K562 (cell line): ENCODE measurements around the gene ACSF2. TPM values are rescaled to one million over a fixed set of nuclear protein-coding genes. Genes with fewer than 3 reads are reported as not detected.

Experiments used
- ATAC-seq: fragments of 200-7000 bp; cut with Tn5 transposase; 3 replicates; pipeline ENCODE4 v1.9.1; 2020; ENCODE audit warnings: moderate library complexity
- BruUV-seq: library from RNA; stranded (reverse); fragments of 400-500 nt; replicated peaks from 2 replicates; lab custom pipeline; 2021; lab: Mats Ljungman, UMichigan
- CTCF ChIA-PET: fragments of 300-600 bp; formaldehyde crosslinking; extraction: SDS; loops from one replicate; lab custom pipeline; 2021; ENCODE audit warnings: low intra/inter-chr PET ratio; lab: Yijun Ruan, JAX
- POLR2A ChIA-PET: fragments of 300-600, 350-650 bp; sonication (Branson Sonifier 250); formaldehyde crosslinking; extraction: SDS; loops from one replicate; lab custom pipeline; 2021; ENCODE audit warnings: antibody characterized with exemption, inconsistent platforms; lab: Yijun Ruan, JAX
- DNase-seq, 4 experiments: peaks; one replicate each; pipeline versions ENCODE4 v3.0.0 to v3.0.0-alpha.2; 2011 to 2018; ENCODE audit warnings: low spot score in 3 of 4, mixed read lengths in 3 of 4; ENCODE audit errors: extremely low read depth in 1 of 4
- FAIRE-seq: peaks from 2 replicates; lab custom pipeline; 2011; peaks lifted over from hg19 to GRCh38; lab: Jason Lieb, UNC
- H2AFZ ChIP-seq: 2 replicates; pipeline ENCODE4 v1.6.0; 2011; ENCODE audit warnings: low read depth, low read length, control low read depth, inconsistent platforms
- H3K27ac ChIP-seq: fragments of 200-600 bp; 3 replicates; pipeline ENCODE4 v1.8.0; 2011; ENCODE audit warnings: low read depth, mild to moderate bottlenecking, control low read depth, inconsistent platforms, low read length, moderate library complexity, mixed read lengths; ENCODE audit errors: extremely low read depth
- H3K27me3 ChIP-seq, 2 experiments: fragments of 300-600 bp in 1 of 2; 2 replicates in 1 of 2; 3 replicates in 1 of 2; pipeline versions ENCODE4 v1.6.0 to v1.8.0; 2011; ENCODE audit warnings: inconsistent platforms in 2 of 2, low read length in 2 of 2, mild to moderate bottlenecking in 1 of 2, mixed read lengths in 1 of 2, moderate library complexity in 1 of 2; ENCODE audit not compliant: control insufficient read depth in 2 of 2, insufficient read depth in 2 of 2
- H3K36me3 ChIP-seq: fragments of 300-600 bp; 3 replicates; pipeline ENCODE4 v1.8.0; 2011; ENCODE audit warnings: mild to moderate bottlenecking, low read length, inconsistent platforms; ENCODE audit not compliant: control insufficient read depth, insufficient read depth
- H3K4me1 ChIP-seq, 2 experiments: fragments of 200-600 bp in 1 of 2; replicated peaks in 1 of 2; 2 replicates in 1 of 2; 3 replicates in 1 of 2; pipeline versions ENCODE4 v1.5.1 to v1.8.0; 2011; ENCODE audit warnings: inconsistent platforms in 2 of 2, low read length in 2 of 2, mild to moderate bottlenecking in 1 of 2, mixed read lengths in 1 of 2, moderate library complexity in 1 of 2; ENCODE audit not compliant: control insufficient read depth in 2 of 2, insufficient read depth in 2 of 2
- H3K4me2 ChIP-seq: 2 replicates; pipeline ENCODE4 v1.6.1; 2011; ENCODE audit warnings: low read length, control low read depth, inconsistent platforms, mixed read lengths; ENCODE audit not compliant: insufficient read depth
- H3K4me3 ChIP-seq: fragments of 200-600 bp; sonication (generic), shearing (Covaris generic); 2 replicates; pipeline ENCODE4 v1.5.1; 2016; ENCODE audit warnings: control low read depth, inconsistent platforms
- H3K79me2 ChIP-seq: fragments of 200-600 bp; 3 replicates; pipeline ENCODE4 v1.8.0; 2011; ENCODE audit warnings: low read length, inconsistent platforms; ENCODE audit not compliant: control insufficient read depth, insufficient read depth
- H3K9ac ChIP-seq, 2 experiments: 2 replicates each; pipeline versions ENCODE4 v1.6.0 to v1.6.1; 2011; ENCODE audit warnings: low read depth in 2 of 2, low read length in 2 of 2, control low read depth in 1 of 2, inconsistent platforms in 1 of 2, mild to moderate bottlenecking in 1 of 2, mixed read lengths in 1 of 2; ENCODE audit not compliant: insufficient read depth in 1 of 2
- H3K9me1 ChIP-seq: one replicate; pipeline ENCODE4 v1.6.0; 2011; ENCODE audit warnings: inconsistent platforms, mild to moderate bottlenecking, low read length, moderate library complexity; ENCODE audit not compliant: control insufficient read depth, insufficient read depth
- H3K9me3 ChIP-seq: replicated peaks from 2 replicates; pipeline ENCODE4 v1.5.1; 2011; ENCODE audit warnings: low read depth, low read length, inconsistent platforms; ENCODE audit not compliant: control insufficient read depth, insufficient read depth
- H4K20me1 ChIP-seq: replicated peaks from 2 replicates; pipeline ENCODE4 v1.6.1; 2011; ENCODE audit warnings: low read length, inconsistent platforms, mixed read lengths; ENCODE audit not compliant: control insufficient read depth, insufficient read depth
- ARNT ChIP-seq, 2 experiments: fragments of 450-650 bp; IDR thresholded peaks; 2 replicates each; pipeline ENCODE4 v1.6.1; 2016; ENCODE audit warnings: mild to moderate bottlenecking in 1 of 2
- ERF ChIP-seq: fragments of 450-650 bp; formaldehyde crosslinking; IDR thresholded peaks from 2 replicates; pipeline ENCODE4 v1.4.0; 2020; ENCODE audit warnings: mild to moderate bottlenecking, mixed read lengths
- FOXP4 ChIP-seq: sonication (generic); formaldehyde crosslinking; IDR thresholded peaks from 2 replicates; pipeline ENCODE4 v1.8.0; 2022; ENCODE audit warnings: mild to moderate bottlenecking, missing genetic modification reagents, borderline replicate concordance
- HCFC1 ChIP-seq: IDR thresholded peaks from 2 replicates; pipeline ENCODE4 v1.6.1; 2012; ENCODE audit warnings: low read depth, low read length, improper control_type of control experiment
- JUN ChIP-seq, 2 experiments: sonication (generic) in 1 of 2; formaldehyde crosslinking in 1 of 2; IDR thresholded peaks; 2 replicates each; pipeline versions ENCODE4 v1.6.1 to v1.8.0; 2012 to 2022; ENCODE audit warnings: borderline replicate concordance in 2 of 2, mild to moderate bottlenecking in 2 of 2, improper control_type of control experiment in 1 of 2, low read depth in 1 of 2, low read length in 1 of 2, missing genetic modification reagents in 1 of 2
- JUNB ChIP-seq: fragments of 450-650 bp; formaldehyde crosslinking; conservative IDR thresholded peaks from 2 replicates; pipeline ENCODE4 v1.4.0; 2020; ENCODE audit warnings: mild to moderate bottlenecking
- MTA1 ChIP-seq: fragments of 450-650 bp; IDR thresholded peaks from 2 replicates; pipeline ENCODE4 v1.6.1; 2017; ENCODE audit warnings: borderline replicate concordance
- SRSF1 ChIP-seq: fragments of 200-400 bp; formaldehyde crosslinking; IDR thresholded peaks from 2 replicates; pipeline ENCODE4 v1.6.1; 2017; ENCODE audit warnings: mild to moderate bottlenecking, low read depth, low read length, moderate library complexity
- TAF15 ChIP-seq: fragments of 200-400 bp; formaldehyde crosslinking; IDR thresholded peaks from 2 replicates; pipeline ENCODE4 v1.6.1; 2017; ENCODE audit warnings: mild to moderate bottlenecking, low read depth, low read length, moderate library complexity
- ZBTB2 ChIP-seq: fragments of 450-650 bp; IDR thresholded peaks from 2 replicates; pipeline ENCODE4 v1.6.1; 2016; ENCODE audit warnings: antibody characterized with exemption
- ZNF121 ChIP-seq: sonication (generic); formaldehyde crosslinking; conservative IDR thresholded peaks from 2 replicates; pipeline ENCODE4 v1.8.0; 2022; ENCODE audit warnings: missing genetic modification reagents
- ZNF57 ChIP-seq: fragments of 450-650 bp; formaldehyde crosslinking; IDR thresholded peaks from 2 replicates; pipeline ENCODE4 v1.4.0; 2020; ENCODE audit warnings: mild to moderate bottlenecking, moderate library complexity
- ZNF696 ChIP-seq: fragments of 250-450 bp; sonication (Bioruptor Pico); conservative IDR thresholded peaks from 2 replicates; pipeline ENCODE4 v1.4.0; 2020; ENCODE audit warnings: mild to moderate bottlenecking, moderate library complexity
- WGBS: fragments of 100-300 bp; shearing (Covaris generic); methylation state at CpG from one replicate; pipeline ENCODE4 v1.1.6; 2016; ENCODE audit warnings: low coverage, mixed read lengths; ENCODE audit not compliant: insufficient coverage; ENCODE audit errors: missing lambda C conversion rate; 5-methylcytosine and 5-hydroxymethylcytosine counted together
- in situ Hi-C: fragments of 300-500 bp; cut with MboI; formaldehyde crosslinking; loops from 4 replicates; pipeline ENCODE4 v1.15.0; 2018; ENCODE audit warnings: inconsistent platforms, mixed read lengths
- intact Hi-C: fragments of 100-400 bp; cut with micrococcal nuclease; formaldehyde crosslinking; loops from 2 replicates; pipeline ENCODE4 v1.14.2; 2022
- polyA plus RNA-seq, 8 experiments: library from polyadenylated mRNA; depleted of rRNA in 4 of 8; stranded (reverse) in 5 of 8; unstranded in 3 of 8; fragments of >200 nt; fragmentation: Nextera tagmentation in 2 of 8; fragmentation: Illumina TruSeq in 1 of 8; extraction: Ambion mirVana in 2 of 8; extraction: Trizol in 1 of 8; gene quantifications; 2 replicates each; pipeline versions ENCODE4 v1.2.1 to v1.2.3, GENCODE V29; 2011 to 2014; ENCODE audit warnings: inconsistent platforms in 1 of 8, missing spikeins in 1 of 8
- total RNA-seq, 7 experiments: library from RNA; depleted of rRNA in 6 of 7; stranded (reverse); fragments of >200 nt in 6 of 7; fragmentation: Illumina TruSeq in 2 of 7; extraction: Trizol in 2 of 7; gene quantifications; 2 replicates each; pipeline versions ENCODE4 v1.2.1 to v1.2.3, GENCODE V29; 2011 to 2021; ENCODE audit warnings: low replicate concordance in 1 of 7

Gene ACSF2
- total and polyA plus RNA-seq, 9 of the 15 experiments (the other 6 are each of a cell fraction or from before 2014, with no cell fraction given) = 0.89 to 6.1 (median 3.5) TPM

- in situ Hi-C loops (no loop called here), intact Hi-C loops (no loop called here)
- ATAC-seq (no peak), FAIRE-seq (no peak), DNase-seq (no peak)
- Histone ChIP-seq H3K27me3 (no peaks in the 10 kb centered on the region; a peak in 1 of 5 replicates), H4K20me1 (no peaks in the 10 kb centered on the region; the same call in 1 of the 2 replicates), H3K4me2 (no peak overlapping the region), H3K9ac (no peak overlapping the region), H3K27ac (no peak overlapping the region), H3K9me3 (no peaks in the 10 kb centered on the region), H3K4me1 (peaks cover 0 to 5% of the 10 kb centered on the region in 2 experiments; a peak in 1 of 5 replicates), H3K79me2 (no peaks in the 10 kb centered on the region), H3K36me3 (no peaks in the 10 kb centered on the region), H3K9me1 (no peaks in the 10 kb centered on the region), H3K4me3 (no peak overlapping the region), H2AFZ (no peak overlapping the region)
- WGBS = 63% methylated on average over 4 of the region's 4 CpGs
- POLR2A ChIA-PET = interaction anchor here (1.1 kb wide), 1 partner anchor 22 kb away, joined by 3 read pairs; no protein-coding TSS in a partner anchor
- TF ChIP-seq ZNF121 (peak; percentile 29; the same call in 1 of the 2 replicates), JUN (IDR thresholded peaks at IDR 0.05; ENCODE audit: borderline replicate concordance, low read depth, low read length) (no peak), JUN (CRISPR knock-in tag; IDR thresholded peaks at IDR 0.05; ENCODE audit: borderline replicate concordance) (no peak)
- BruUV-seq = no TSS peak
- CTCF ChIA-PET = no interaction called here
Measured at GRCh38 chr17:50437409-50437808, 11.4 kb downstream of the ACSF2 start.

- POLR2A ChIA-PET = no interaction called here
- H3K36me3 ChIP-seq = no peaks in the 10 kb centered on the region
- no peak overlapping the region for H3K4me3 ChIP-seq
- H3K27me3 ChIP-seq = no peaks in the 10 kb centered on the region; a peak in 1 of 5 replicates
- no peak overlapping the region for H3K27ac ChIP-seq
- no peaks in the 10 kb centered on the region; the same call in 1 of the 2 replicates for H4K20me1 ChIP-seq
- no peak for ATAC-seq
- CTCF ChIA-PET = interaction anchor here (0.9 kb wide), 1 partner anchor 14 kb away, joined by 3 read pairs; no protein-coding TSS in a partner anchor
- intact Hi-C loops (no loop called here), in situ Hi-C loops (no loop called here)
- DNase-seq = no peak
- no peaks in the 10 kb centered on the region for H3K79me2 ChIP-seq
- H3K9ac ChIP-seq = no peak overlapping the region
- WGBS = 23% methylated on average over 4 of the region's 4 CpGs
- FAIRE-seq = no peak
- H3K4me1 ChIP-seq = peaks cover 6 to 9% of the 10 kb centered on the region in 2 experiments; a peak in 4 of 5 replicates
- no peaks in the 10 kb centered on the region for H3K9me1 ChIP-seq
- no TSS peak for BruUV-seq
- H2AFZ ChIP-seq = no peak overlapping the region
- no peak overlapping the region for H3K4me2 ChIP-seq
- H3K9me3 ChIP-seq = no peaks in the 10 kb centered on the region
- TF ChIP-seq ERF (CRISPR knock-in tag) (no peak), ZBTB2 (no peak), TAF15 (no peak), SRSF1 (no peak), FOXP4 (no peak), ZNF57 (CRISPR knock-in tag) (no peak), JUNB (CRISPR knock-in tag) (no peak), HCFC1 (no peak), ARNT (IDR thresholded peaks at IDR 0.05) (no peak), ZNF696 (no peak), MTA1 (no peak)
Measured at GRCh38 chr17:50439008-50439407, 13.0 kb downstream of the ACSF2 start.
